ENCODE measurements around the gene SLC1A2.
A peak's percentile ranks its signal among the peaks of the same experiment; 100 is the strongest.

SLC1A2 gene

DNA sequence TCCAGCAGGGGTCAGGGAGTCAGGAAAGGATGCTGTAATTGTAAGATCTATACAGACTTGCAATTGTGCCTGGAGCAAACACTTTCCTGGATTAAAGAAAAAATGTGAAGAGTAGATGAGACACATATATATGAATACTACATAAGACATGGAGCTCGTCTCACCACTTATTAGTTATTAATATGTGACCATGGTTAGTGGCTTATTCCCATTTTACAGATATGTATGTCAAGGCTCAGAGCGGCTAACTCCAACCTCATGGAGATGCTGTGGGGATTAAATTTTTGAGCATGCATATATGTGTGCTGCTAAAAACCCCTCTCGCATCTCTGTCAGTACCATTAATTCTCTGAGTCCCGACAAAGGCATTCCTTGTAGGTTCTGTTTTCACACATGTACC lies 125.7 kb downstream of the SLC1A2 start:
- no peak for DNase-seq

GRCh38 chr11:35293035-35293434 lies 126.3 kb downstream of the SLC1A2 start:
- no peak for DNase-seq

DNA sequence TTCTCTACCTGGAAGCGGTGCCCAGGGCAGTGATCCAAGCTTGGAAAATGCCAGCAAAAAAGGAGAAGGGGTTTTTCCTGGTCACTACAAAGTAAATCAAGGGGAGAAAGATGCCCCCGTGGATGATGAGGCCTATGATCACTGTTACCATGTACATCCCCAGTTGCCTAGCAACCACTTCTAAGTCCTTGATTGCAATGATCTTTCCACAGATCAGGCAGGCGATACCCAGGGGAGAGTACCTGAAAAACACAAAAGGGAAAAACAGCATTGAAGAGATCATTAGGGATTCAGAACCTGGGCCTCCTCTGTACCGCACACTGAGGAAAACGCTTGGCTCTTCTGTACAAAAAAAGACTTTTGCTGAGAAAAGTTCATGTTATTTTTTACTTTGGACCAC lies 127.1 kb downstream of the SLC1A2 start:
- no peak for DNase-seq

- no peak for DNase-seq
These were observed 128.5 kb downstream of the SLC1A2 start for GRCh38 chr11:35290876-35291275.

- no peak for DNase-seq
These were observed 129.5 kb downstream of the SLC1A2 start for GRCh38 chr11:35289821-35290220.

- DNase-seq = no peak
These were observed 130.4 kb downstream of the SLC1A2 start for GRCh38 chr11:35288817-35289541.

DNA sequence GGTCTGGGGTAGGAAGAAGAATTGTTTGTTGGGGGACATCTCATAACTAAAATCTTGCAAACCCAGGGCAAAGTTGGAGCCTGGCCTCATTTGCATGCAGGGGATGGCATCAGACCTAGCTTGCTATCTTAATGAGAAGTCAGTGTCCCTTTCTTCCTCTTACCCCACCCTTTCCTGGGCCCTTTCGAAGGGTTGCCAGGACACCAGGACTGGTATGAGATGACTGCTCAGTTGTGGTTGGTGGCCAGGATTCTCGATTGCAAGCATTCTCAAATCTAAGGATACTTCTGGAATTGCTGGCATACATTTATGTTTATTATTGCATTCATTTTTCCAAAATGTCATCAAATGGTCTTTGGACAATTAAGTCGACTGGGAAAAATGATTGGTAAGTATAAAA lies 131.0 kb downstream of the SLC1A2 start:
- DNase-seq = no peak

GRCh38 chr11:35287344-35287890 lies 131.9 kb downstream of the SLC1A2 start:
- DNase-seq = no peak

GRCh38 chr11:35286126-35286525 lies 133.2 kb downstream of the SLC1A2 start:
- no peak for DNase-seq

DNA sequence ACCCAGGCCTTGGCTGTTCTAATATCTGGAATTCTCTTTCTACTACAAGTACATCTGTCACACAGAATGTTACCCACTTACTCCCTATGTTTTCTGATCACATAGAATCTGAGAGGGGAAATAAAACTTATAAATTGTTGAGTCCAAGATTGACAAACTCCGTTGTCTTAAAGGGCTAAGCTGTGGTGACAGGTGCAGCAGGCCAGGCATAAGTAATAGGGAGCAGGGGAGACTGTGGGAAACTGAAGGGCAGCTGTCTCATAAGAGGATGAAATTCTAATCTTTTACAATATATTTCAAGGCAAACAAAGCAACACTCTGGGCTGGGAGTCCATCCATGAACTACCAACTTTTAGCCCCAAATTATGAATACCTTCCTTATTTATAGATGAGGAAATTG lies 133.9 kb downstream of the SLC1A2 start:
- DNase-seq = no peak

DNA sequence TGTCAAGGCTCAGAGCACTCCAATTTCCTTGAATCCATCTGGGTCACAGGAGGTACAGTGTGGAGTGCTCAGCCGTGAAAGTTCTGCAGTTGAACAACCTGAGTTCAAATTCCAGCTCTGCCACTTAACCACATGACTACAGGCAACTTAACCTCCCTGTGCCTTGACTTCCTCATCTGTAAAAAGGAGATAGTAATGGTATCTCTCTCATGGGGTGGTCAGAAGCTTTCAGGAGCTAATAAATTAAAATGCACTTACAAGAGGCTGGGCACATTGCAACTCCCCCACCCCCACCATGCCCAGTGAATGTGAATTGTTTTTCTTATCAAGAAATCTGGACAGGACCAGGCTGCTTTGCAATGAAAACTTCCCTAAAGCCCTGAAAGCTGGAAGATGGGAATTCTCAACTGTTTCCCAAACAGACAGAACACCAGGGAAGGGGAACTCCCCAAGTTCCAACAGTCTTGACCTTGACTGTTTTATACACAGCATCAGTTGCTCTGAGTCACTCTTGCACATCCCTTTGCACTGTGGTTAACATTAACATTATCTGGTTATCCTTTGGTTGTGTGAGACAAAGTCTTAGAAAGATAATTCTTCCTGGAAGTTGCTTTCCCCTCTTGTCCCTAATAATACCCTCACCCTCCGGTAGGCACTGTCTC lies 137.0 kb downstream of the SLC1A2 start:
- no peak for DNase-seq

GRCh38 chr11:35281169-35281688 lies 138.1 kb downstream of the SLC1A2 start:
- no peak for DNase-seq

DNA sequence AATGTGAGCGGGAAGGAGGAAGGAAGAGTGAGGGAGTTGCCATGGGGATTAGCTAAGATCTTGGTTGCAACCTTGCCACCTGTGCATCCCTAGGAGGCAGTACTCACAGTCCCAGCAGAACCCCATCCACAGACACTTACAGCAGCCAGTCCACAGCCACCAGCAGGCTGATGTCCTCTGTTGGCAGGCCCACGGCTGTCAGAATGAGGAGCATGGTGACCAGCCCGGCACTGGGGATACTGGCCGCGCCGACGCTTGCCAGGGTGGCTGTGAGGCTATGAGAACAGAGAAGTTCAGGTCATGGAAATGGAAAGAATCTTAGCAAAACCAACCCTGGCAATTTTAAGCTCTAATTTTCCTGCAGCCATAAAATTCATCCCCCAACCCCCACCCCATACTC lies 138.6 kb downstream of the SLC1A2 start:
- DNase-seq = no peak

DNA sequence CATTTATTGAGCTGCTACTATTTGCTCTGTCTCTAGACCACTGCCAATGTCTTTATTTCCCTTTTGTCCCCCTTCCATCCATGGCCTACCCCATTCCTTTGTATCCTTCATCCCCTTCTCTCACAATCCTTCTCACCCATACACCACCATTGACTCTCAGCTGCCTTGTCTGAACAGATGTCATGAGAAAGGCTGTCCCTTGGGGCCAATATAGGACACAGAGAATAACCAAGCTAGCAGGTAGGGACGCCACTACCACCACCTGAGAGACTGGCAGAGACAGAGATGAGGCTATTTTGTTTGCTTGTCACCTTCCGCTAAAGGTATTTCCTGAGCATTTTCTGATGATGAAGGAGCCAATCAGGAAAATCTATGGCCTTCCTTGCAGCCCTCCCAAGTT lies 141.5 kb downstream of the SLC1A2 start:
- no peak for DNase-seq

GRCh38 chr11:35276396-35277145 lies 142.8 kb downstream of the SLC1A2 start:
- peak; percentile 14 for DNase-seq

DNA sequence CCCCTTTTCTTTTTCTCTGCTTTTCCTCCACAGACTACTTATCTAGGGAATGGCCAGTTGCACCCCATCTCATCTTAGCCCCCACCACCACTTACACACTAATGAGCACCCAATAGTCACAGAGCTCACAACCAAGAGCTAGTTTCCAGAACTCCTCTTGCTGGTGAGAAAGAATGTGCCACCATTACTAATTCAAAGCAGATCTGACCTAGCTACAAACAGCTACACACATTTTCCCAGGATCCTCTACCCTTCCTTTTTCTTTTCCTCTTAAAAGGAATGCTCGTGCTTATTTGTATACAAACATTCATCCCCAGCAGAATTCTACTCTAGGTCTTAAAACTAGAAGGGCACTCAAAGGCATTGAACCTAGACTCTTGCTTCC lies 143.6 kb downstream of the SLC1A2 start:
- DNase-seq = no peak

DNA sequence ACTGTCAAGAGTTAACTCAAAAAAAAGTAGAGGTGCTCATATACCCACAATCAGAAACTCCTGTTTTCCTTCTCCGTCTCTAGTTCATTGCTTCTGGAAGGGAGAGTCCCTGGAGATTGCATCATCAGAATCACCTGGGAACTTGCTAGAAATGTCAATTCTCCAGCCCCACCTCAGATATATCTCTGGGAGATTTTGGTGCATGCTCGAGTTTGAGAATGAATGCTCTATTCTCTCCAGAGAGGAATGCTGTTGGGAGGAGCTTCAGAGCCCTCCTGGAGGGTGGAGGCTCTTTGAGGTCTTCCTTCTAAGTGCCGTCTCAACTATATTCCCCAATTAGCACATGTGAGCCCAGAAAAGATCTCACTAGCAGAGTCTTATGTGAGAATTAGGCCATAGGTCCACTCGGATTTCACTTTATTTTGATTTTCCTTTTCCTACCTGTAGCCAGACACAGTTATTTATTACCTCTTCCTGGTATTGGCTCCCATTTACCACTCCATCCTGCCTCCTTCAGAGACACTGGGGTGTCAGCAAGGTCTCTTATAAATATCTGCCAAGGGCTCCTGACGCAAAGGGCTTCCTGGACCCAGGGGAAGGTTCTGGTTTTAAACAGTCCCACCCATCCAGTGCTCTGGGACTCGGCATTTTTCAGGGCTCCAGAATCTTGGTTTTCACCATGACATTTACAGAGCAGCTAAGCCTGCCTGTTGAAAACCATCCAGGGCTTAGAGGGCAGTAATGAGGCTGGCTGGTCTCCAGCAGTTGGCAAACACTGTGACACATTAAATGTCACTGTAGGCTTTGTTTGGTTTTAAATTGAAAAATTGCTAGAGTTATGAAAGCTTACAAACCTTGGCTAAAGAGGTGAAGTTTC lies 144.2 kb downstream of the SLC1A2 start:
- no peak for DNase-seq

DNA sequence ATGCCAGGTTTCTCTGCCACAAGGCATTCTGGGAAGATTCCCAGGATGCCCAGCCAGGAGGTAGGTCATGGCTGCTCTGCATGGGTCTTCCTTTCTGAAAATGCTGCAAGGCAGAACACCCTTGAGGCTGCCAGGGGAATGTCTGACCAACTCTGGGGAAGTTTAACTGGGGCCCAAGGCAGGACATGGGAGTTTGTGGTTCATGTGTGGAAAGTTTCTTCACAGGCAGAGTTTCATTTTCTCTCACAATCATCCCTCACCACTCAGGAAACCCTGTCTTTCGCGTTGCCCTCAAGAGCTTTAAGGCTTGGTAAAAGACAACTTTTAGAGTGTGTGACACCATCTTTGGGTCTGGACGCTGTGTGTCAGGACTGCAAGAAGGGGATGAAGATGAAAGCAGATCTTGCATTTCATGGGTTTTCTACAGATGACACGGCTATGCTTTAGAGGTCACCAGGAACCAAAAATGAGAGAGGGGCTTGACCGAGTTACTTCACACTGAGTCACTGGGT lies 146.9 kb downstream of the SLC1A2 start:
- peak; percentile 53 for DNase-seq

DNA sequence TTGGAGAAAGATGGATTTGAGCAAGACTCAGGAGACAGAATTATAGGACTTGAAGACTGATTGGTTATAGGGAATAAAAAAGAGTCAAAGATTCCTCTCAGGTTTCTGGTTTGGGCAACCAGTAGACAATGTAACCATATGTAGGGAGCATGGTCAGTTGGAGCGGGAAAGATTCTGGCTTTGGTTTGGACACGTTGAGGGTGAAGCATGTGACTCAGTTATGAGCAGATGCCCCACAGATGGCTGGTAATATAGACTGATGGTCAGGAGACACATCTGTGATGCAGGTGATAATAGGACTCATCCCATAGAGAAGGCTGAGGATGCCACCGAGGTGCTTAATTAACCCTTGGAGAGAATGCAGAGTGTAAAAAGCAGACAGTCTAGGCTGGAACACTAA lies 148.3 kb downstream of the SLC1A2 start:
- no peak for DNase-seq

DNA sequence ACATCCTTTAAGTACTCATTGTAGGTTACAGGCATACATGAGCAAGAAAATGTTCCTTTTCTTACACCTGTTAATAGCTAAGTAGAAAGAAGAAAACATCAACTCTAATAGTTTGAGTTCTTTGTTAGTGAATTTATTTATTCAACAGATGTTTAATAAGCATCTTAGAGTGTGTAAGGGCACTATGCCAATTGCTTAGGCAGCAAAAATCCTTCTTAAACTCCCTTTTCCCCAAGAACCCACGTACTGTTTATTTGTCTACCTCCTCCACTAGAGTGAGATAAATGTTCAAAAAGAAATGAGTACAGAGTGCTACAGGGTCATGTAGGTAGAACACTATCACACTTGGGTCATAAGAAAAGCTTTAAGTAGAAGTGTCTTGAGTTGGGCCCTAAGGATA lies 149.0 kb downstream of the SLC1A2 start:
- no peak for DNase-seq

DNA sequence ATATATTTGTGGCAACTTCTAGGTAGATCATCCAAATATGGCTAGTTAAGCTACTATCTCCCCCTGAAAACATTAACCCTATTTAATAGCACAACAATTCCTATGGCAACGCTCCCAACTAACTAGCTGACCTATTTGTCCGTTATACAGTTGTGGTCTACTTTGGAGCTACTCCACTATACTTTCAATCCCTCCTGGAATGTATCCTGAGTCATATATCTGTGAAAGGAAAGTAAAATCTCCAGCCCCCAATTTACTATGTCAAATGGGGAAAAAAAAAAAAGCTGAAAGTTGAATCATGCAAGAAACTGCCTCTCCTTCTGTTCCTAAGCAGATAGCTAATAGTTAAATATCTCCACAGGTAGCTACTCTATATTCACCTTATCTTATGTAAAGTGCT lies 151.9 kb downstream of the SLC1A2 start:
- no peak for DNase-seq

DNA sequence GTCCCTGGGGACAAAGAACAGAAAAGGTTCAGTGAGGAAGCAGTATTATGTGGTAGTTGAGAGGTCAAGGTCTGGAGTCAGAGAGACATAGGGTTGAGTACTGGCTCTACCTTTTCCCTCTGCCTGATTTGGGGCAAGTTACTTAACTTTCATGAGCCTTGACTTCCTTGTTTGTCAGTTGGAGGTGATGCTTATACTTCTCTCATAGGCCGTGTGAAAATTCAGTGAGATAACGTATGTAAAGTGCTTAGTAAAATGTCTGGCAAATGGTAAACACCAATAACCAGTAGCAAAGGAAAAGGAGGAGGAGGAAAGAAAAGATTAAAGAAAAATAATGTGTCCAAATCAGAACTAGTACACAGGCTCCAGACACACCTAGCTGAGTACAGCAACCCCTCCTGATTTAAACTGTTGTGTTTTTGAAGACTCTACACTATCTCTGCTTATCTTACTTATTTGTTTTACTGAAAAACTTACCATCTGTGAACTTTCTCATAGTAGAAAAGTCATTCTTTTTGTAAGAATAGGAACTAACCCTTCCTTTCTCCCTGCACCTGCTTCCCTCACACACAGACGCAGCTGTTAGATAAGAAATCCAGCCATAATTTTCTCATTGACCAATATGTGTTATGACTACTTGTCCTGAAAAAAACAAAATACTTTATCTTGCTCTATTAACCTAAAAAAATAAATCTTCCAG lies 153.5 kb downstream of the SLC1A2 start:
- no peak for DNase-seq

Data from activated naive CD4-positive, alpha-beta T cell treated with Interleukin-2 at 50 U/mL for 16 hours (primary cell).